Stimulated activated CD4-positive, alpha-beta T cell treated with anti-CD3 and anti-CD28 coated beads, Interleukin-4, amount 100 ng/mL, for 48 hours (primary cell): ENCODE results near the gene SESN1.

ENCODE experiments used
- DNase-seq, 2 donors: peaks; one replicate each; pipeline ENCODE4 v3.0.0-alpha.2; 2020; ENCODE audit warnings: low read depth in 2 of 2

Gene SESN1

DNA sequence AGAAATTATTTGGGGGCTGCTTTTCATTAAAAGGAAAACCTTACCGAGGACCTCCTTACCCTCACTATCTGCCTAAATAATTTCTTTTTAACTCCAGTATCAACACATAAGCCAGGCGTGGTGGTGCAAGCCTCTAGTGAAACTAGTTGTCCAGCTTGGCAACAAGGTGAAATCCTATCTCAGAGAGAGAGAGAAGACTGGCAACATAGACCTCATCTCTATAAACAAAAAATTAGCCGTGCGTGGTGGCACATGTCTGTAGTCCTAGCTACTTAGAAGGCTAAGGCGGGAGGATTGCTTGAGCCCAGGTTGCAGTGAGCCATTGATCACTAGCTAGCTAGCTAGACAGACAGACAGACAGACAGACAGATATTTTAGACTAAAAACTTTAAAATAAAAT lies 153.9 kb downstream of the SESN1 start:
- no peak for DNase-seq

GRCh38 chr6:108937170-108937569 lies 157.5 kb downstream of the SESN1 start:
- DNase-seq: no peak
